Activated T-cell treated with anti-CD3 and anti-CD28 coated beads, Interleukin-2, amount 50 U/mL, for 4 hours (primary cell): Measurements from ENCODE around the gene TFAP2B. TPM values are rescaled to one million over a fixed set of nuclear protein-coding genes. Genes with fewer than 3 reads are reported as not detected.

Experiments
- ATAC-seq, 2 donors: fragments of 200-7000 bp; cut with Tn5 transposase; one replicate each; pipeline ENCODE4 v1.10.0; 2021
- DNase-seq: peaks from one replicate; pipeline ENCODE4 v3.0.0-alpha.2; 2020
- H3K27me3 Mint-ChIP-seq: one replicate; pipeline ENCODE4 v1.8.0; 2021; ENCODE audit warnings: low read depth, mixed read lengths
- H3K36me3 Mint-ChIP-seq: one replicate; pipeline ENCODE4 v1.8.0; 2022; ENCODE audit warnings: mixed read lengths; ENCODE audit not compliant: insufficient read depth
- H3K4me1 Mint-ChIP-seq: one replicate; pipeline ENCODE4 v1.8.0; 2021; ENCODE audit warnings: low read depth, mixed read lengths
- H3K4me3 Mint-ChIP-seq: one replicate; pipeline ENCODE4 v1.8.0; 2021; ENCODE audit warnings: mild to moderate bottlenecking, moderate library complexity, mixed read lengths
- H3K9me3 Mint-ChIP-seq: one replicate; pipeline ENCODE4 v1.8.0; 2021; ENCODE audit warnings: mixed read lengths
- total RNA-seq, 3 donors: library from RNA; stranded (reverse); gene quantifications; one replicate each; pipeline ENCODE4 v1.2.1, GENCODE V29; 2021

Gene TFAP2B
- total RNA-seq, 3 donors from 2014 or later: not detected

- no peak for ATAC-seq
- no peak for DNase-seq
- no peaks in the 10 kb centered on the region for H3K9me3 Mint-ChIP-seq
- H3K27me3 Mint-ChIP-seq: peaks cover 81% of the 10 kb centered on the region
- H3K36me3 Mint-ChIP-seq: no peaks in the 10 kb centered on the region
- peaks cover 23% of the 10 kb centered on the region for H3K4me1 Mint-ChIP-seq
- no peak overlapping the region for H3K4me3 Mint-ChIP-seq
These were observed 1.5 kb downstream of the TFAP2B start for GRCh38 chr6:50819904-50820868.

GRCh38 chr6:50820869-50821264 is 2.2 kb downstream of the TFAP2B start:
- no peak for DNase-seq
- H3K36me3 Mint-ChIP-seq: peaks cover 2% of the 10 kb centered on the region
- no peak overlapping the region for H3K4me3 Mint-ChIP-seq
- ATAC-seq: no peak
- peaks cover 18% of the 10 kb centered on the region for H3K4me1 Mint-ChIP-seq
- peaks cover 82% of the 10 kb centered on the region for H3K27me3 Mint-ChIP-seq
- H3K9me3 Mint-ChIP-seq: no peaks in the 10 kb centered on the region

- peaks cover 2% of the 10 kb centered on the region for H3K36me3 Mint-ChIP-seq
- no peak for ATAC-seq
- H3K4me1 Mint-ChIP-seq: peaks cover 16% of the 10 kb centered on the region
- DNase-seq: no peak
- H3K9me3 Mint-ChIP-seq: no peaks in the 10 kb centered on the region
- no peak overlapping the region for H3K4me3 Mint-ChIP-seq
- peaks cover 84% of the 10 kb centered on the region for H3K27me3 Mint-ChIP-seq
These were observed 2.9 kb downstream of the TFAP2B start for GRCh38 chr6:50821441-50822077.

GRCh38 chr6:50822078-50822476 is 3.4 kb downstream of the TFAP2B start:
- peaks cover 16% of the 10 kb centered on the region for H3K4me1 Mint-ChIP-seq
- ATAC-seq: no peak
- H3K4me3 Mint-ChIP-seq: no peak overlapping the region
- peaks cover 2% of the 10 kb centered on the region for H3K36me3 Mint-ChIP-seq
- no peak for DNase-seq
- no peaks in the 10 kb centered on the region for H3K9me3 Mint-ChIP-seq
- H3K27me3 Mint-ChIP-seq: peaks cover 84% of the 10 kb centered on the region

- ATAC-seq: no peak
- H3K4me3 Mint-ChIP-seq: no peak overlapping the region
- no peaks in the 10 kb centered on the region for H3K9me3 Mint-ChIP-seq
- H3K27me3 Mint-ChIP-seq: peaks cover 86% of the 10 kb centered on the region
- peaks cover 16% of the 10 kb centered on the region for H3K4me1 Mint-ChIP-seq
- H3K36me3 Mint-ChIP-seq: peaks cover 2% of the 10 kb centered on the region
- no peak for DNase-seq
These were observed 4.6 kb downstream of the TFAP2B start for GRCh38 chr6:50823094-50823920.

GRCh38 chr6:50824552-50824951 is 5.9 kb downstream of the TFAP2B start:
- DNase-seq (no peak), ATAC-seq (no peak)
- Mint-ChIP-seq H3K36me3 (peaks cover 2% of the 10 kb centered on the region), H3K4me3 (no peak overlapping the region), H3K4me1 (peaks cover 11% of the 10 kb centered on the region), H3K9me3 (no peaks in the 10 kb centered on the region), H3K27me3 (peaks cover 82% of the 10 kb centered on the region)

GRCh38 chr6:50825375-50826036 is 6.8 kb downstream of the TFAP2B start:
- Mint-ChIP-seq H3K36me3 (peaks cover 2% of the 10 kb centered on the region), H3K9me3 (no peaks in the 10 kb centered on the region), H3K27me3 (peaks cover 77% of the 10 kb centered on the region), H3K4me3 (no peak overlapping the region), H3K4me1 (peaks cover 4% of the 10 kb centered on the region)
- ATAC-seq: no peak
- DNase-seq: no peak

- Mint-ChIP-seq H3K27me3 (peaks cover 71% of the 10 kb centered on the region), H3K9me3 (no peaks in the 10 kb centered on the region), H3K4me1 (peaks cover 3% of the 10 kb centered on the region), H3K4me3 (no peak overlapping the region), H3K36me3 (peaks cover 2% of the 10 kb centered on the region)
- DNase-seq (no peak), ATAC-seq (no peak)
These were observed 7.5 kb downstream of the TFAP2B start for GRCh38 chr6:50826037-50826761.

- no peaks in the 10 kb centered on the region for H3K4me1 Mint-ChIP-seq
- no peaks in the 10 kb centered on the region for H3K9me3 Mint-ChIP-seq
- no peak for ATAC-seq
- peaks cover 67% of the 10 kb centered on the region for H3K27me3 Mint-ChIP-seq
- no peak overlapping the region for H3K4me3 Mint-ChIP-seq
- DNase-seq: no peak
- H3K36me3 Mint-ChIP-seq: peaks cover 2% of the 10 kb centered on the region
These were observed 8.1 kb downstream of the TFAP2B start for GRCh38 chr6:50826803-50827202.

- Mint-ChIP-seq H3K27me3 (peaks cover 59% of the 10 kb centered on the region), H3K4me1 (no peaks in the 10 kb centered on the region), H3K9me3 (no peaks in the 10 kb centered on the region), H3K4me3 (no peak overlapping the region), H3K36me3 (peaks cover 2% of the 10 kb centered on the region)
- ATAC-seq: no peak
- no peak for DNase-seq
These were observed 10.4 kb downstream of the TFAP2B start for GRCh38 chr6:50829049-50829448.

- H3K27me3 Mint-ChIP-seq: peaks cover 52% of the 10 kb centered on the region
- H3K4me3 Mint-ChIP-seq: no peak overlapping the region
- H3K36me3 Mint-ChIP-seq: peaks cover 2% of the 10 kb centered on the region
These were observed 11.3 kb downstream of the TFAP2B start for GRCh38 chr6:50829898-50830444.

GRCh38 chr6:50831186-50831585 is 12.5 kb downstream of the TFAP2B start:
- ATAC-seq: no peak
- Mint-ChIP-seq H3K9me3 (no peaks in the 10 kb centered on the region), H3K27me3 (peaks cover 51% of the 10 kb centered on the region), H3K36me3 (no peaks in the 10 kb centered on the region), H3K4me3 (no peak overlapping the region), H3K4me1 (no peaks in the 10 kb centered on the region)
- DNase-seq: no peak

More at GRCh38 chr6:50829898-50830444, 11.3 kb downstream of the TFAP2B start:
- ATAC-seq: no peak
- Mint-ChIP-seq H3K9me3 (no peaks in the 10 kb centered on the region), H3K4me1 (no peaks in the 10 kb centered on the region)
- no peak for DNase-seq

GRCh38 chr6:50832912-50833311 is 14.2 kb downstream of the TFAP2B start:
- Mint-ChIP-seq H3K4me1 (no peaks in the 10 kb centered on the region), H3K9me3 (no peaks in the 10 kb centered on the region), H3K27me3 (peaks cover 51% of the 10 kb centered on the region), H3K36me3 (no peaks in the 10 kb centered on the region), H3K4me3 (no peak overlapping the region)
- no peak for DNase-seq
- no peak for ATAC-seq
